NCI-H446 (cell line): ENCODE data around the gene NAB2.
"Not testable (repeated sequence)": the region's sequence is repeated elsewhere in the genome, so short reads cannot be mapped to it uniquely, and the experiment has no call there.

ENCODE experiments used
- DNase-seq, 2 experiments: peaks; one replicate each; lab custom pipeline; 2025; lab: John Stamatoyannopoulos, UW

Gene NAB2

GRCh38 chr12:57088354-57089270 lies at the start of gene NAB2:
Gene NAB2, plus strand, starts transcription at chr12:57089114. Its CDS starts 158 bp downstream, at chr12:57089272.
- DNase-seq: peak; percentile 35 to 92

GRCh38 chr12:57040211-57040610 lies 48.7 kb upstream of the NAB2 start:
- DNase-seq: no peak

GRCh38 chr12:57040750-57041149 lies 48.2 kb upstream of the NAB2 start:
- no peak for DNase-seq

GRCh38 chr12:57042695-57043094 lies 46.2 kb upstream of the NAB2 start:
- DNase-seq: no peak

GRCh38 chr12:57044468-57044867 lies 44.4 kb upstream of the NAB2 start:
- DNase-seq: no peak

GRCh38 chr12:57044889-57045288 lies 44.0 kb upstream of the NAB2 start:
- no peak for DNase-seq

GRCh38 chr12:57046086-57046791 lies 42.7 kb upstream of the NAB2 start:
- DNase-seq: no peak

- no peak for DNase-seq
Measured at GRCh38 chr12:57046947-57047890, 41.7 kb upstream of the NAB2 start.

GRCh38 chr12:57047981-57048380 lies 40.9 kb upstream of the NAB2 start:
- DNase-seq: no peak

- DNase-seq: no peak
Measured at GRCh38 chr12:57048423-57049118, 40.3 kb upstream of the NAB2 start.

- no peak for DNase-seq
Measured at GRCh38 chr12:57049119-57049446, 39.8 kb upstream of the NAB2 start.

GRCh38 chr12:57049890-57050289 lies 39.0 kb upstream of the NAB2 start, which contains the start of gene MYO1A:
Gene MYO1A, minus strand, starts transcription at chr12:57050129. Its CDS starts 1,806 bp downstream, at chr12:57048323.
- DNase-seq: no peak

- no peak for DNase-seq
Measured at GRCh38 chr12:57051011-57051410, 37.9 kb upstream of the NAB2 start.

- not testable (repeated sequence) for DNase-seq
Measured at GRCh38 chr12:57053146-57053545, 35.8 kb upstream of the NAB2 start.

GRCh38 chr12:57053901-57054300 lies 35.0 kb upstream of the NAB2 start:
- DNase-seq: not testable (repeated sequence)

GRCh38 chr12:57055824-57056223 lies 33.1 kb upstream of the NAB2 start:
- DNase-seq: no peak

GRCh38 chr12:57057067-57057751 lies 31.7 kb upstream of the NAB2 start:
- DNase-seq: no peak

GRCh38 chr12:57058454-57058853 lies 30.5 kb upstream of the NAB2 start:
- DNase-seq: no peak

- DNase-seq: no peak
Measured at GRCh38 chr12:57063991-57064685, 24.8 kb upstream of the NAB2 start.

GRCh38 chr12:57066245-57066644 lies 22.7 kb upstream of the NAB2 start:
- no peak for DNase-seq
